HG02981 (cell line): Measurements from ENCODE around the gene COX7A2L.

Experiments used
- ATAC-seq: cut with Tn5 transposase; IDR thresholded peaks from one replicate; pipeline ENCODE4 v1.9.1; 2021; ENCODE audit warnings: mild to moderate bottlenecking, moderate library complexity; ENCODE audit not compliant: unreplicated experiment

Gene COX7A2L

DNA sequence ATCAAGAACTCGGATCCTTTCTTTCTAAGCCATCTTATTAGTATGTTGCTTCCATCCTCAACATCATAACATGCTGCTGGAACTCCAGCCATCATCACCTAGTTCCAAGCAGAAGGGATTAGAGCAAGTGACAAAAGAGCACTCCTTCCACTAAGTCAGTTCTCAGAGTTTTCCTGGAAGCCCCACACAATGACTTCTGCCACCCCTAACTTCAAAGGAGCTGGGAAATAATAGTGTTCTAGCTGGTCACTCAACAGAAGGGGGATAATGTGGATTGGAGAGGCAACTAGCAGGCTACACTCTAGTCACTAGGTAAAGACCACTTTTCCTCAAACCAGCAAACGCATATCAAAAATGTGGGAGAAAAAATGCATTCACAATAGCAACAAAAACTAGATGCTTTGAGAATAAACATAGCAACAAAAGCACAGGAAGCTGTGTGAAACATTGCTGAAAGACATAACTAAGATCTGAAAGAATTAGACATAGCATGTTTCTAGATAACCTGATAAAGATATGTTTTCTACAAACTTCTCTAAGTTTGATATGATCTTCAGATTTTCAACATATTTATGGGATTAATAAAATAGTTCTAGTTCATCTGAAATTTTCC, 39.5 kb downstream of the COX7A2L start:
- ATAC-seq = no peak

DNA sequence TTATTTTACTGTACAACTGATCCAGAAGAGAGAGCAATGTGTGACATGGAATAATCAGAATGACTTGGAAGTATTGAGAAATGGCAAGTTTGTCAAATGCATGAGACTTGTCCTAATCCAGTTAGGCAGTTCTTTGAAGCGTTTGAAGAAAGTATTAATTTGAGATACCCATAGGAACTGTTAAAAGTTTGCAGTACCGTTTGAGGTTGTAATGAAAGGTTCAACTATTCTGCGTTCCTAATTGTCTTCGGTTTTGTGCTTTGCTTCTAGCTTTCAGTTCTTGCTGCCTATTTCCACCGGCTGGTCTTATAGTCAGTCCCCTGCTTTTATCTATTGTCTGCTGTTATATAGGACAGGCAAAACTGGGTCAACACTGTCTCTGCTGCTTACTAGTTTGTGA, 41.8 kb downstream of the COX7A2L start:
- no peak for ATAC-seq

DNA sequence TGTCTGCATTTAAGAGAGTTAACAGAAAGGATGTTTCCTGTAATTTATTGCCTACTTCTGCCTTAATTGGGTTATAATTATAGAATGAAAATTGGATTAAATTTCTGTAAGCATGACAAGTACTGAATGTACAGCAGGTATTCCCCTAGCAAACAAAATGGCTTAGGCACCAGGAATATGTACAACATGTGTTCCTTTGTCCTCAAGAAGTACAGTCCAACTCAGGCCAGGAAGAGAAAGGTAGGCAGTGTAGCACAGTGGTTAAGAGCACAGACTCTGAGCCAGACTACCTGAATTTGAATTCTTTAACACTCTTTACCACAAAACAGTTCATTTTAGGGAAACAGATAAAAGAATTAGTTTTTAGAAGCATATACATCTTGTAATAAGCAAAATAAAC, 43.1 kb downstream of the COX7A2L start:
- no peak for ATAC-seq

GRCh38 chr2:42317486-42317885, 43.5 kb downstream of the COX7A2L start:
- ATAC-seq = no peak

DNA sequence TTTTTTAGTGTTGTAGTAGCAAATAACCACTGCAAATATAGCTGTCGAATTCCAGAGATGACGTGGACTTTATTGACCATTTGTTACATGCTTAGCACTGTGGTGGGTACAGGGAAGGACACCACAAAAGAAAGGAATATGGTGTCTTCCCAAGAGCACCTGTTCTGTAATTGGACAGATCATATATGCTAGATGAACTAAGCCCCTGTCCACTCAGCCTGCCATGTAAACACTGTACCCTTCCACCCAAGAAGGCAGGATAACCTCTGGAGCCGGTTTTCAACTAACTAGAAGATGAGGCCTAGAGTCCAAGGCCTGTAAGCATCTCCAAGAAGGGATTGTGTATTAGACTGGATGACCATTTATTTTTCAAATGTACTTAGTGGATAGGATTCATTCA, 44.1 kb downstream of the COX7A2L start:
- no peak for ATAC-seq

GRCh38 chr2:42315844-42316470, 45.1 kb downstream of the COX7A2L start:
- ATAC-seq = no peak

- no peak for ATAC-seq
Observed at GRCh38 chr2:42314892-42315468, 46.0 kb downstream of the COX7A2L start.

GRCh38 chr2:42312106-42312505, 48.9 kb downstream of the COX7A2L start:
- no peak for ATAC-seq

GRCh38 chr2:42310007-42310515, 51.0 kb downstream of the COX7A2L start:
- no peak for ATAC-seq

DNA sequence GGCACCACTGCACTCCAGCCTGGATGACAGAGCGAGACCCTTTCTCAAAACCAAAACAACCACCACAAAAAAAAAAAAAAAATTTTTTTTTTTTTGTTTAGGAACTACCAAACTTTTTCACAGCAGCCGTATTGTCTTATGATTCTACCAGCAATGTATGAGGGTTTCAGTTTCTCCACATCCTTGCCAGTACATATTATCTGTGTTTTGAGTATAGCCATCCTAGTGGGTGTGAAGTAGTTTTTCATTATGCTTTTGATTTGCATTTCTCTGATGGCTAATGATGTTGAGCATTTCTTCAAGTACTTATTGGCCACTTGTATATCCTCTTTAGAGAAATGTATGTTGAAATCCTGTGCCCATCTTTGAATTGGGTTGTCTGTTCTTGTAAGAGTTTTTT, 51.7 kb downstream of the COX7A2L start:
- no peak for ATAC-seq

- no peak for ATAC-seq
Observed at GRCh38 chr2:42307180-42307579, 53.8 kb downstream of the COX7A2L start.

GRCh38 chr2:42304059-42304713, 56.8 kb downstream of the COX7A2L start:
- no peak for ATAC-seq

DNA sequence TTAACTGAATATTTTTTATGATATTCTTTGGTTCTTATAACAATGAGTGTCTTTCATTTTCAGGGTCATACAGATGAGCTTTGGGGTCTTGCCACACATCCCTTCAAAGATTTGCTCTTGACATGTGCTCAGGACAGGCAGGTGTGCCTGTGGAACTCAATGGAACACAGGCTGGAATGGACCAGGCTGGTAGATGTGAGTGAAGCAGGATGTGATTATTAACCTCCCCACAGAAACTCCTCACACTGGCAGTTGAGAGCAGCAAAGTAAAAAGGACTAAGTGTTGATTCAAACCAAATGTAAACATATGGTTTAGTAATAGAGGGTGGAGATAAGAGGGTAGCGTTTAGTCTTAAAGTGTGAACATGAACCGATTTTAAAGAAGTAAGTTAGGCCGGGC, 57.8 kb downstream of the COX7A2L start:
- no peak for ATAC-seq

- no peak for ATAC-seq
Observed at GRCh38 chr2:42300527-42300926, 60.5 kb downstream of the COX7A2L start.
